Keratinocyte (primary cell): ENCODE results near the gene PLS1. TPM values are rescaled to one million over a fixed set of nuclear protein-coding genes. Genes with fewer than 3 reads are reported as not detected.

Source experiments
- DNase-seq: peaks from one replicate; pipeline ENCODE4 v3.0.0-alpha.2; 2011; ENCODE audit warnings: low read depth, missing footprints, low spot score
- FAIRE-seq: peaks from 2 replicates; lab custom pipeline; 2011; peaks lifted over from hg19 to GRCh38; lab: Jason Lieb, UNC
- H2AFZ ChIP-seq: 2 replicates; pipeline ENCODE4 v1.6.0; 2012; ENCODE audit warnings: low read length, control low read depth, inconsistent platforms; ENCODE audit not compliant: control insufficient read depth
- H3K27ac ChIP-seq: 2 replicates; pipeline ENCODE4 v1.5.1; 2011; ENCODE audit warnings: low read length; ENCODE audit not compliant: control insufficient read depth, insufficient read depth
- H3K27me3 ChIP-seq: 3 replicates; pipeline ENCODE4 v1.6.0; 2011; ENCODE audit warnings: low read length; ENCODE audit not compliant: control insufficient read depth, insufficient read depth; ENCODE audit errors: extremely low read depth
- H3K36me3 ChIP-seq, 2 experiments: 2 replicates in 1 of 2; 3 replicates in 1 of 2; pipeline ENCODE4 v1.5.1; 2011; ENCODE audit warnings: low read length in 2 of 2, mild to moderate bottlenecking in 1 of 2; ENCODE audit not compliant: control insufficient read depth in 2 of 2, insufficient read depth in 2 of 2; ENCODE audit errors: extremely low read depth in 1 of 2
- H3K4me1 ChIP-seq: 3 replicates; pipeline ENCODE4 v1.5.1; 2011; ENCODE audit warnings: low read length; ENCODE audit not compliant: control insufficient read depth, insufficient read depth; ENCODE audit errors: extremely low read depth
- H3K4me2 ChIP-seq: 3 replicates; pipeline ENCODE4 v1.6.0; 2011; ENCODE audit warnings: low read depth, low read length; ENCODE audit not compliant: control insufficient read depth, insufficient read depth; ENCODE audit errors: extremely low read depth
- H3K4me3 ChIP-seq, 3 experiments: fragments of 200-600 bp in 1 of 3; sonication (generic) in 1 of 3; 2 replicates in 2 of 3; 3 replicates in 1 of 3; pipeline ENCODE4 v1.5.1; 2011 to 2016; ENCODE audit warnings: low read length in 3 of 3, mild to moderate bottlenecking in 3 of 3, control low read depth in 2 of 3, inconsistent platforms in 1 of 3, low read depth in 1 of 3, mixed read lengths in 1 of 3, mixed run types in 1 of 3, moderate library complexity in 1 of 3; ENCODE audit not compliant: control insufficient read depth in 2 of 3, insufficient read depth in 2 of 3; ENCODE audit errors: extremely low read depth in 1 of 3
- H3K79me2 ChIP-seq: 2 replicates; pipeline ENCODE4 v1.6.0; 2012; ENCODE audit warnings: low read length; ENCODE audit not compliant: control insufficient read depth, insufficient read depth
- H3K9ac ChIP-seq: 3 replicates; pipeline ENCODE4 v1.6.0; 2011; ENCODE audit warnings: low read length; ENCODE audit not compliant: control insufficient read depth, insufficient read depth; ENCODE audit errors: extremely low read depth
- H3K9me1 ChIP-seq: 3 replicates; pipeline ENCODE4 v1.6.0; 2011; ENCODE audit warnings: low read length; ENCODE audit not compliant: control insufficient read depth, insufficient read depth; ENCODE audit errors: extremely low read depth
- H3K9me3 ChIP-seq: 2 replicates; pipeline ENCODE4 v1.5.1; 2012; ENCODE audit warnings: low read depth, low read length; ENCODE audit not compliant: control insufficient read depth
- H4K20me1 ChIP-seq: 3 replicates; pipeline ENCODE4 v1.6.0; 2011; ENCODE audit warnings: low read length; ENCODE audit not compliant: control insufficient read depth, insufficient read depth; ENCODE audit errors: extremely low read depth
- CTCF ChIP-seq, 3 experiments: IDR thresholded peaks in 1 of 3; conservative IDR thresholded peaks in 1 of 3; optimal IDR thresholded peaks in 1 of 3; 2 replicates in 2 of 3; 3 replicates in 1 of 3; pipeline versions ENCODE3 to v1.5.1; 2011; ENCODE audit warnings: low read length in 3 of 3, mild to moderate bottlenecking in 3 of 3, moderate library complexity in 2 of 3, control low read depth in 1 of 3, inconsistent platforms in 1 of 3; ENCODE audit not compliant: insufficient read depth in 2 of 3; ENCODE audit errors: extremely low read depth in 1 of 3
- EZH2 ChIP-seq: IDR thresholded peaks from one replicate; pipeline ENCODE4 v1.6.1; 2012; ENCODE audit warnings: inconsistent platforms, mild to moderate bottlenecking, low read length, moderate library complexity
- dilution Hi-C: fragments of 300-500 bp; cut with MboI; formaldehyde crosslinking; loops from one replicate; pipeline ENCODE4 v1.7.0; 2020; ENCODE audit warnings: low sequenced_read_pairs; ENCODE audit not compliant: extremely low pct_ligation_motif_present
- polyA plus RNA-seq, 5 experiments: library from polyadenylated mRNA; depleted of rRNA in 3 of 5; stranded (reverse) in 3 of 5; stranded (forward) in 1 of 5; unstranded in 1 of 5; fragments of >200 nt; gene quantifications; 1 replicate in 1 of 5; 2 replicates in 3 of 5; 3 replicates in 1 of 5; pipeline versions ENCODE4 v1.2.1 to v1.2.3, GENCODE V29; 2011 to 2012; ENCODE audit warnings: missing spikeins in 2 of 5, low read depth in 1 of 5, low replicate concordance in 1 of 5

The PLS1 gene
- polyA plus RNA-seq, 1 donor (not counting 4 experiments of a cell fraction or from before 2014, with no cell fraction given), result 13.9 TPM

GRCh38 chr3:142597906-142598305, 1.7 kb downstream of the PLS1 start:
- Histone ChIP-seq H3K4me3 (peak overlapping the region in 2 of 3 experiments; percentile 47 to 85), H2AFZ (peak overlapping the region; percentile 81), H3K4me1 (peaks cover 21% of the 10 kb centered on the region), H3K9me3 (no peaks in the 10 kb centered on the region), H3K27me3 (no peaks in the 10 kb centered on the region), H3K36me3 (no peaks in the 10 kb centered on the region), H3K9ac (no peak overlapping the region), H4K20me1 (no peaks in the 10 kb centered on the region), H3K79me2 (peaks cover 7% of the 10 kb centered on the region), H3K27ac (no peak overlapping the region), H3K9me1 (no peaks in the 10 kb centered on the region), H3K4me2 (peak overlapping the region; percentile 95)
- DNase-seq (no peak), FAIRE-seq (no peak)
- TF ChIP-seq EZH2 (no peak), CTCF (optimal IDR thresholded peaks at IDR 0.05 in 1 of 3, IDR thresholded peaks at IDR 0.05 in 1 of 3, conservative IDR thresholded peaks at IDR 0.05 in 1 of 3; ENCODE audit: extremely low read depth in 1 of 3, insufficient read depth in 2 of 3, low read length in 3 of 3) (no peak)
- dilution Hi-C loops, result no loop called here

DNA sequence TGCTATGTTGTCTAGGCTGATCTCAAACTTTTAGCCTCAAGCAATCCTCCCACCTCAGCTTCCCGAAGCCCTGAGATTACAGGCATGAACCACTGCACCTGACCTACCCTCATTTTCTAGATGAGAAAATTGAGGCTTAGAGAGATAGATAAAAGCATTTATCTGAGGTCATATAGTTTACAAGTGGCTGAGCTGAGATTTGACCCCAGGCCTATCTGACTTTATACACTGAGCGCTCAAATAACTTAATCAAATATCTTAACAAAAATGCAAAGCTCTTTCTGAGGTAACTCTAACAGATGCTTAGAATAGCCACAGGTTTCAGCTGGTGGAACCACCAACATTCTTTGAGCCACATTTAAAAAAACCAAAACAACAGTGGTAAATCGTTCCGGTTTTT, 5.5 kb downstream of the PLS1 start:
- Histone ChIP-seq H3K4me3 (no peak overlapping the region), H3K9me1 (no peaks in the 10 kb centered on the region), H3K27me3 (no peaks in the 10 kb centered on the region), H3K4me1 (peaks cover 13% of the 10 kb centered on the region), H3K27ac (no peak overlapping the region), H3K36me3 (no peaks in the 10 kb centered on the region), H3K9me3 (no peaks in the 10 kb centered on the region), H3K79me2 (peaks cover 7% of the 10 kb centered on the region), H4K20me1 (no peaks in the 10 kb centered on the region), H3K9ac (no peak overlapping the region), H2AFZ (no peak overlapping the region), H3K4me2 (no peak overlapping the region)
- no peak for DNase-seq
- dilution Hi-C loops, result no loop called here
- no peak for FAIRE-seq
- TF ChIP-seq CTCF (optimal IDR thresholded peaks at IDR 0.05 in 1 of 3, IDR thresholded peaks at IDR 0.05 in 1 of 3, conservative IDR thresholded peaks at IDR 0.05 in 1 of 3; ENCODE audit: extremely low read depth in 1 of 3, insufficient read depth in 2 of 3, low read length in 3 of 3) (no peak), EZH2 (no peak)
